HepG2 (cell line): ENCODE data around the gene PKLR. TPM values are rescaled to one million over a fixed set of nuclear protein-coding genes. Genes with fewer than 3 reads are reported as not detected.

ENCODE experiments used
- CCAR2 ChIP-seq: fragments of 200-400 bp; formaldehyde crosslinking; optimal IDR thresholded peaks from 2 replicates; pipeline ENCODE3; 2018; ENCODE audit warnings: low read depth, mild to moderate bottlenecking, low read length, moderate library complexity
- HCFC1 ChIP-seq: fragments of 150-350 bp; IDR thresholded peaks from 2 replicates; pipeline ENCODE4 v1.6.1; 2014; ENCODE audit warnings: low read depth, low read length
- HDAC2 ChIP-seq: sonication (generic); formaldehyde crosslinking; IDR thresholded peaks from 2 replicates; pipeline ENCODE4 v1.4.0; 2020; ENCODE audit warnings: missing genetic modification reagents
- HNF1A ChIP-seq, 2 experiments: sonication (generic) in 1 of 2; formaldehyde crosslinking in 1 of 2; IDR thresholded peaks; 2 replicates each; pipeline versions ENCODE4 v1.4.0 to v1.6.1; 2016 to 2020; ENCODE audit warnings: borderline replicate concordance in 1 of 2, low read depth in 1 of 2, mild to moderate bottlenecking in 1 of 2, missing genetic modification reagents in 1 of 2
- MEIS2 ChIP-seq: sonication (generic); formaldehyde crosslinking; IDR thresholded peaks from 2 replicates; pipeline ENCODE4 v1.9.0; 2021; ENCODE audit warnings: mild to moderate bottlenecking, missing genetic modification reagents
- MIXL1 ChIP-seq: IDR thresholded peaks from 2 replicates; pipeline ENCODE4 v1.6.1; 2016
- PAX8 ChIP-seq: sonication (generic); formaldehyde crosslinking; IDR thresholded peaks from 2 replicates; pipeline ENCODE4 v1.8.0; 2022; ENCODE audit warnings: mild to moderate bottlenecking, missing genetic modification reagents, borderline replicate concordance
- POLR2G ChIP-seq: fragments of 200-400 bp; formaldehyde crosslinking; IDR thresholded peaks from 2 replicates; pipeline ENCODE4 v1.6.1; 2018; ENCODE audit warnings: mild to moderate bottlenecking, low read depth, low read length, moderate library complexity
- TBX2 ChIP-seq: sonication (generic); formaldehyde crosslinking; IDR thresholded peaks from 2 replicates; pipeline ENCODE4 v1.5.0; 2020; ENCODE audit warnings: missing genetic modification reagents, mild to moderate bottlenecking, borderline replicate concordance
- TFE3 ChIP-seq: IDR thresholded peaks from 2 replicates; pipeline ENCODE4 v1.6.1; 2016
- ZBTB7B ChIP-seq: sonication (generic); formaldehyde crosslinking; IDR thresholded peaks from 2 replicates; pipeline ENCODE4 v1.4.0; 2020; ENCODE audit warnings: missing genetic modification reagents
- ZMYM4 ChIP-seq: sonication (generic); formaldehyde crosslinking; IDR thresholded peaks from 2 replicates; pipeline ENCODE4 v1.8.1; 2023; ENCODE audit warnings: mild to moderate bottlenecking, missing genetic modification reagents
- ZNF253 ChIP-seq: sonication (generic); formaldehyde crosslinking; IDR thresholded peaks from 2 replicates; pipeline ENCODE4 v1.8.0; 2022; ENCODE audit warnings: mild to moderate bottlenecking, missing genetic modification reagents, borderline replicate concordance
- ZNF431 ChIP-seq: sonication (generic); formaldehyde crosslinking; IDR thresholded peaks from 2 replicates; pipeline ENCODE4 v1.9.0; 2022; ENCODE audit warnings: missing genetic modification reagents, low read depth, mild to moderate bottlenecking, borderline replicate concordance
- ZNF512 ChIP-seq: sonication (generic); formaldehyde crosslinking; IDR thresholded peaks from 2 replicates; pipeline ENCODE4 v1.4.0; 2020; ENCODE audit warnings: mild to moderate bottlenecking, missing genetic modification reagents
- ZNF574 ChIP-seq: sonication (generic); formaldehyde crosslinking; IDR thresholded peaks from 2 replicates; pipeline ENCODE4 v1.4.0; 2020; ENCODE audit warnings: missing genetic modification reagents
- ZNF605 ChIP-seq: sonication (generic); formaldehyde crosslinking; IDR thresholded peaks from 2 replicates; pipeline ENCODE4 v1.8.0; 2022; ENCODE audit warnings: mild to moderate bottlenecking, missing genetic modification reagents
- ZNF619 ChIP-seq: sonication (generic); formaldehyde crosslinking; IDR thresholded peaks from 2 replicates; pipeline ENCODE4 v1.4.0; 2020; ENCODE audit warnings: mild to moderate bottlenecking, missing genetic modification reagents
- ZNF746 ChIP-seq: sonication (generic); formaldehyde crosslinking; IDR thresholded peaks from 2 replicates; pipeline ENCODE4 v1.8.0; 2022; ENCODE audit warnings: mild to moderate bottlenecking, missing genetic modification reagents
- ZNF776 ChIP-seq: sonication (generic); formaldehyde crosslinking; IDR thresholded peaks from 2 replicates; pipeline ENCODE4 v1.4.0; 2020; ENCODE audit warnings: mild to moderate bottlenecking, missing genetic modification reagents
- polyA plus RNA-seq, 8 experiments: library from polyadenylated mRNA; depleted of rRNA in 3 of 8; stranded (reverse) in 7 of 8; unstranded in 1 of 8; fragments of >200 nt; fragmentation: Illumina TruSeq in 4 of 8; extraction: Trizol in 4 of 8; gene quantifications; 2 replicates each; pipeline versions ENCODE4 v1.2.1 to v1.2.3, GENCODE V29; 2011 to 2016; ENCODE audit warnings: low read depth in 4 of 8, missing spikeins in 1 of 8, mixed read lengths in 1 of 8; ENCODE audit not compliant: insufficient read depth in 1 of 8
- total RNA-seq, 5 experiments: library from RNA; depleted of rRNA; stranded (reverse); fragments of >200 nt; fragmentation: Illumina TruSeq; extraction: Trizol; gene quantifications; 2 replicates each; pipeline ENCODE4 v1.2.3, GENCODE V29; 2016; ENCODE audit warnings: low read depth in 1 of 5

PKLR gene
- total and polyA plus RNA-seq, 2 of the 13 experiments (the other 11 are each of a cell fraction or from before 2014, with no cell fraction given): 10.3 to 29.3 TPM

GRCh38 chr1:155304558-155305063 is 3.4 kb upstream of the PKLR start (continued):
- TF ChIP-seq HNF1A (IDR thresholded peaks at IDR 0.05; ENCODE audit: low read depth) (peak; percentile 84), HNF1A (CRISPR knock-in tag; IDR thresholded peaks at IDR 0.05; ENCODE audit: borderline replicate concordance) (peak; percentile 88; the same call in 1 of the 2 replicates), MEIS2 (CRISPR knock-in tag) (0 out of 2 replicates have a peak, but pooled peaks have one; percentile 64), HCFC1 (no peak), ZNF619 (CRISPR knock-in tag) (0 out of 2 replicates have a peak, but pooled peaks have one; percentile 40), ZNF776 (no peak), ZNF605 (CRISPR knock-in tag) (peak; percentile 31; the same call in 1 of the 2 replicates), ZNF431 (0 out of 2 replicates have a peak, but pooled peaks have one; percentile 33), HDAC2 (CRISPR knock-in tag) (peak; percentile 30; the same call in 1 of the 2 replicates), ZNF574 (CRISPR knock-in tag) (peak; percentile 39), ZMYM4 (CRISPR knock-in tag) (peak; percentile 25; the same call in 1 of the 2 replicates), ZNF253 (no peak), MIXL1 (peak; percentile 66; the same call in 1 of the 2 replicates), ZNF512 (CRISPR knock-in tag) (no peak), CCAR2 (no peak), TFE3 (peak; percentile 30; the same call in 1 of the 2 replicates), PAX8 (CRISPR knock-in tag) (no peak), POLR2G (0 out of 2 replicates have a peak, but pooled peaks have one; percentile 45), ZNF746 (CRISPR knock-in tag) (no peak), ZBTB7B (CRISPR knock-in tag) (no peak), TBX2 (CRISPR knock-in tag) (peak; percentile 58; the same call in 1 of the 2 replicates)
